HPDE6-E6E7 (cell line): ENCODE results near the gene OIP5.
"Not testable (repeated sequence)": the region's sequence is repeated elsewhere in the genome, so short reads cannot be mapped to it uniquely, and the experiment has no call there.

Experiments used
- DNase-seq: peaks from one replicate; pipeline ENCODE4 v3.0.0; 2011; ENCODE audit warnings: missing footprints; ENCODE audit errors: extremely low spot score

OIP5 gene

GRCh38 chr15:41260924-41261323 lies 71.5 kb downstream of the OIP5 start:
- DNase-seq, result not testable (repeated sequence)

- no peak for DNase-seq
Measured at GRCh38 chr15:41259546-41260189, 72.7 kb downstream of the OIP5 start.
